Trophoblast cell (in vitro differentiated cells and primary cell): ENCODE results near the gene FNIP1.
"Not testable (repeated sequence)": the region's sequence is repeated elsewhere in the genome, so short reads cannot be mapped to it uniquely, and the experiment has no call there.

Experiments
- DNase-seq, 2 donors: peaks; one replicate each; pipeline ENCODE4 v3.0.0-alpha.2; 2016
- H2AFZ ChIP-seq: 2 replicates; pipeline ENCODE4 v1.6.1; 2013; ENCODE audit warnings: low read length, moderate library complexity, mild to moderate bottlenecking; ENCODE audit not compliant: insufficient read depth, poor library complexity
- H2AK5ac ChIP-seq: 2 replicates; pipeline ENCODE4 v1.6.1; 2013; ENCODE audit warnings: mild to moderate bottlenecking, low read length
- H2BK120ac ChIP-seq: 2 replicates; pipeline ENCODE4 v1.6.1; 2013; ENCODE audit warnings: low read length, mild to moderate bottlenecking, moderate library complexity; ENCODE audit not compliant: insufficient read depth, poor library complexity
- H2BK12ac ChIP-seq: 2 replicates; pipeline ENCODE4 v1.6.1; 2013; ENCODE audit warnings: mild to moderate bottlenecking, low read length, moderate library complexity
- H2BK5ac ChIP-seq: 2 replicates; pipeline ENCODE4 v1.6.1; 2013; ENCODE audit warnings: low read length, low read depth, moderate library complexity, mild to moderate bottlenecking; ENCODE audit not compliant: poor library complexity
- H3K14ac ChIP-seq: 2 replicates; pipeline ENCODE4 v1.6.1; 2013; ENCODE audit warnings: mild to moderate bottlenecking, low read length
- H3K18ac ChIP-seq: 2 replicates; pipeline ENCODE4 v1.6.1; 2013; ENCODE audit warnings: mild to moderate bottlenecking, low read length
- H3K23ac ChIP-seq: 2 replicates; pipeline ENCODE4 v1.6.1; 2013; ENCODE audit warnings: low read length
- H3K27ac ChIP-seq: 2 replicates; pipeline ENCODE4 v1.5.1; 2013; ENCODE audit warnings: low read depth, mild to moderate bottlenecking, inconsistent platforms, low read length, moderate library complexity
- H3K27me3 ChIP-seq: 2 replicates; pipeline ENCODE4 v1.6.1; 2013; ENCODE audit warnings: inconsistent platforms, mild to moderate bottlenecking, low read length, moderate library complexity; ENCODE audit not compliant: insufficient read depth
- H3K36me3 ChIP-seq, 2 experiments: 1 replicate in 1 of 2; 2 replicates in 1 of 2; pipeline ENCODE4 v1.6.1; 2013; ENCODE audit warnings: low read length in 2 of 2, mild to moderate bottlenecking in 2 of 2, moderate library complexity in 1 of 2; ENCODE audit not compliant: insufficient read depth in 2 of 2, control insufficient read depth in 1 of 2
- H3K4ac ChIP-seq: 2 replicates; pipeline ENCODE4 v1.6.1; 2013; ENCODE audit warnings: low read depth, mild to moderate bottlenecking, low read length, moderate library complexity
- H3K4me1 ChIP-seq, 2 experiments: 1 replicate in 1 of 2; 2 replicates in 1 of 2; pipeline ENCODE4 v1.6.1; 2013; ENCODE audit warnings: low read length in 2 of 2, mild to moderate bottlenecking in 2 of 2, moderate library complexity in 1 of 2; ENCODE audit not compliant: insufficient read depth in 2 of 2, control insufficient read depth in 1 of 2
- H3K4me2 ChIP-seq: 2 replicates; pipeline ENCODE4 v1.6.1; 2013; ENCODE audit warnings: inconsistent platforms, mild to moderate bottlenecking, low read length, moderate library complexity
- H3K4me3 ChIP-seq: 2 replicates; pipeline ENCODE4 v1.5.1; 2013; ENCODE audit warnings: mild to moderate bottlenecking, low read depth, low read length, inconsistent platforms
- H3K79me1 ChIP-seq: one replicate; pipeline ENCODE4 v1.6.1; 2013; ENCODE audit warnings: low read length
- H3K79me2 ChIP-seq: 2 replicates; pipeline ENCODE4 v1.6.1; 2013; ENCODE audit warnings: low read length, mild to moderate bottlenecking; ENCODE audit not compliant: control insufficient read depth, insufficient read depth, poor library complexity
- H3K9ac ChIP-seq: 2 replicates; pipeline ENCODE4 v1.6.1; 2013; ENCODE audit warnings: mild to moderate bottlenecking, low read length
- H3K9me3 ChIP-seq: 2 replicates; pipeline ENCODE4 v1.6.1; 2013; ENCODE audit warnings: low read depth, mild to moderate bottlenecking, control low read depth, inconsistent platforms, low read length; ENCODE audit not compliant: insufficient read depth
- H4K12ac ChIP-seq: 2 replicates; pipeline ENCODE4 v1.6.1; 2013; ENCODE audit warnings: low read depth, mild to moderate bottlenecking, low read length, moderate library complexity
- H4K8ac ChIP-seq: 2 replicates; pipeline ENCODE4 v1.6.1; 2013; ENCODE audit warnings: low read depth, mild to moderate bottlenecking, low read length, moderate library complexity
- H4K91ac ChIP-seq: one replicate; pipeline ENCODE4 v1.6.1; 2013; ENCODE audit warnings: low read depth, mild to moderate bottlenecking, low read length, moderate library complexity
- WGBS: extraction: QIAGEN DNeasy Blood & Tissue Kit; methylation state at CpG from one replicate; pipeline ENCODE4 v1.1.7; 2013; ENCODE audit warnings: missing lambda C conversion rate; ENCODE audit not compliant: insufficient read length, insufficient coverage; ENCODE audit errors: extremely low coverage; 5-methylcytosine and 5-hydroxymethylcytosine counted together

FNIP1 gene

DNA sequence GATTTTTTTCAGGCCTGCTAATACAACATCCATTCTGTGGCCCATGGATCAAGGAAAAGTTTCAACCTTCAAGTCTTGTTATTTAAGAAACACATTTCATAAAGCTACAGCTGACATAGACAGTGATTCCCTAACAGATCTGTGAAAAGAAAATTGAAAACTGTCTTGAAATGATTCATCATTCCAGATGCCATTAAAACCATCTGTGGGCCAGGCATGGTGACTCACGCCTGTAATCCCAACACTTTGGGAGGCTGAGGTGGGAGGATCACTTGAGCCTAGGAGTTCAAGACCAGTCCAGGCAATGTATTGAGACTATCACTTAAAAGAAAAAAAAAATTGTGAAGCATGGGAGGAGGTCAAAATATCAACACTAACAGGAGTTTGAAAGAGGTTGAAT is 167.8 kb downstream of the FNIP1 start:
- Histone ChIP-seq H2BK120ac (no peak overlapping the region), H3K79me2 (peaks cover 4% of the 10 kb centered on the region), H3K4me1 (no peaks in the 10 kb centered on the region), H3K14ac (no peak overlapping the region), H4K8ac (no peak overlapping the region), H3K4me2 (no peak overlapping the region), H3K9me3 (no peaks in the 10 kb centered on the region), H3K23ac (no peak overlapping the region), H4K12ac (no peak overlapping the region), H3K79me1 (no peaks in the 10 kb centered on the region), H2AFZ (no peak overlapping the region), H3K4me3 (no peak overlapping the region), H2AK5ac (no peak overlapping the region), H3K36me3 (no peaks in the 10 kb centered on the region), H3K27ac (no peak overlapping the region), H4K91ac (no peak overlapping the region), H3K9ac (no peak overlapping the region), H2BK5ac (no peak overlapping the region), H3K27me3 (no peaks in the 10 kb centered on the region), H3K18ac (no peak overlapping the region), H3K4ac (no peak overlapping the region), H2BK12ac (no peak overlapping the region)
- DNase-seq, result peak in 1 of 2 donors; percentile 39
- no CpG with 5 or more reads among the region's 1 CpG for WGBS

DNA sequence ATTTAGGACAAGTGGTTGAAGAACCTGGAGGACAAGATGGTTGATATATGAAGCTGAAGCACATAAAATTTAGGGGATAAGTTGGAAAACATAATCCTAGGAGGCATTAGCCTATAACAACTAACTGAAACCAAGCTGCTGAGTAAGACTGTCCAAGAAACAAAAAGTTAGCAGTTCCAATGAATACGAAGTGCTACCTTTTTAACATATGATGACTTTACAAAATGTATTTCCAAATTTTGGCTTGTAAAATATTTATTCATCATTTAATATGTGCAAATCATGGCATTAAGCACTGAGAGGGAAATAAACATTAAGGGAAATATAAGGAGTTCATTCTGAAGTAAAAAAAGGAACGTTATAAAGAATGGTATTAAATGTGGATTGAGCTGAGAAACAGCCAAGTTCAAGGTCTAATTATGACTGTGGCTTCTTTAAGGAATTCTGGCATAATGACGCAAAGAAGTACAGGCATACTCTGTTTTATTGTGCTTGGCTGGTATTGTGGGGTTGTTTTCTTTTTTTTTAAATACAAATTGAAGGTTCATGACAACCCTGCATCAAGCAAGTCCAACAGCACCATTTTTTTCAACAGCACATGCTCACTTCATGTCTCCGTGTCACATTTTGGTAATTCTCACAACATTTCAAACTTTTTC is 169.5 kb downstream of the FNIP1 start:
- H3K4ac ChIP-seq, result no peak overlapping the region
- no peak overlapping the region for H4K12ac ChIP-seq
- no peak overlapping the region for H2BK5ac ChIP-seq
- no peak overlapping the region for H2AK5ac ChIP-seq
- no peaks in the 10 kb centered on the region for H3K9me3 ChIP-seq
- DNase-seq, result no peak
- H3K4me2 ChIP-seq, result no peak overlapping the region
- H3K14ac ChIP-seq, result no peak overlapping the region
- no peaks in the 10 kb centered on the region for H3K4me1 ChIP-seq
- H3K4me3 ChIP-seq, result no peak overlapping the region
- no peak overlapping the region for H3K27ac ChIP-seq
- no peak overlapping the region for H2BK12ac ChIP-seq
- peaks cover 3% of the 10 kb centered on the region for H3K79me2 ChIP-seq
- no peak overlapping the region for H3K23ac ChIP-seq
- H3K27me3 ChIP-seq, result no peaks in the 10 kb centered on the region
- H2BK120ac ChIP-seq, result no peak overlapping the region
- H2AFZ ChIP-seq, result no peak overlapping the region
- H3K79me1 ChIP-seq, result no peaks in the 10 kb centered on the region
- H3K36me3 ChIP-seq, result no peaks in the 10 kb centered on the region
- 100% methylated on average over 1 of the region's 4 CpGs for WGBS
- H3K18ac ChIP-seq, result no peak overlapping the region
- no peak overlapping the region for H4K8ac ChIP-seq
- no peak overlapping the region for H4K91ac ChIP-seq
- no peak overlapping the region for H3K9ac ChIP-seq

DNA sequence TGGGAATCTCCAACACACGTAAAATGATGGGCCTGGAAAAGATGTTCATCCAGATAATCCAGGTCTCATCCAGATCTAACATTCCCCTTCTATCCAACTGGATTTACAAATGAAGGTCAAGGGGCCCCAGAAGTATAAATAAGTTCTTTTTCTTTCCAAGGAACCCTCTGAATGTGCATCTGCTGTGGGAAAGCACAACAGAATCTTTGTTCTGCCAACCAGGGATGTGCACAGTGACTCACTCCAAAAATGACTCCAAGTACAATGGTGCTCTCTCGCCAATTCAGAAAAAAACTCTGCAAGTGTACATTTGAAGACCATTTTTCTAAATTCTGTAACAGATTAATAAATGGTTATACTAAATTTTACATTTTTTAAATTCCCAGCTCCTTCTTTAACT is 174.2 kb downstream of the FNIP1 start:
- Histone ChIP-seq H3K9ac (no peak overlapping the region), H3K4me2 (no peak overlapping the region), H3K4me3 (no peak overlapping the region), H3K9me3 (no peaks in the 10 kb centered on the region), H3K4ac (no peak overlapping the region), H3K79me1 (no peaks in the 10 kb centered on the region), H3K27ac (no peak overlapping the region), H3K23ac (no peak overlapping the region), H3K36me3 (no peaks in the 10 kb centered on the region), H2BK120ac (no peak overlapping the region), H2BK5ac (no peak overlapping the region), H2AFZ (no peak overlapping the region), H4K8ac (no peak overlapping the region), H3K18ac (no peak overlapping the region), H3K4me1 (no peaks in the 10 kb centered on the region), H2AK5ac (no peak overlapping the region), H3K14ac (no peak overlapping the region), H2BK12ac (no peak overlapping the region), H4K91ac (no peak overlapping the region), H4K12ac (no peak overlapping the region), H3K79me2 (no peaks in the 10 kb centered on the region), H3K27me3 (no peaks in the 10 kb centered on the region)
- DNase-seq, result no peak
- no CpG with 5 or more reads among the region's 2 CpGs for WGBS

DNA sequence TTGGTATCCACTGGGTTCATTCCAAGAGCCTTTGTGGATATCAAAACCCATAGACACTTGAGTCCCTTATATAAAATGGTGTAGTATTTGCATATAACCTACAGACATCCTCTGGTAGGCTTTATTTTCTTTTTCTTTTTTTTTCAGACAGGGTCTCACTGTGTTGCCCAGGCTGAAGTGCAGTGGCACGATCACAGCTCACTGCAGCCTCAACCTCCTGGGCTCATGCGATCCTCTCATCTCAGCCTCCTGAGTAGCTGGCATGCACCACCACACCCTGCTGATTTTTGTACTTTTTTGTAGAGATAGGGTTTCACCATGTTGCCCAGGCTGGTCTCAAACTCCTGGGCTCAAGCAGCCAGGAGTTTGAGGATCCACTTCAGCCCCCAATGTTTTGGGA is 175.7 kb downstream of the FNIP1 start:
- H2BK120ac ChIP-seq, H3K79me1 ChIP-seq, H3K27me3 ChIP-seq, H3K36me3 ChIP-seq, H3K4me2 ChIP-seq, H3K9me3 ChIP-seq, H3K4me1 ChIP-seq, H3K79me2 ChIP-seq, H2BK5ac ChIP-seq, H3K23ac ChIP-seq, H4K12ac ChIP-seq, H3K27ac ChIP-seq, H2AFZ ChIP-seq, H3K4me3 ChIP-seq, DNase-seq, H2BK12ac ChIP-seq, H3K14ac ChIP-seq, H3K18ac ChIP-seq, H4K91ac ChIP-seq, H4K8ac ChIP-seq, H3K9ac ChIP-seq, H2AK5ac ChIP-seq: not testable (repeated sequence)
- WGBS, result no CpG with 5 or more reads among the region's 2 CpGs
- H3K4ac ChIP-seq, result peak overlapping the region; percentile 75
